Measurements from ENCODE around the gene LRP11.
"Not testable (repeated sequence)": the region's sequence is repeated elsewhere in the genome, so short reads cannot be mapped to it uniquely, and the experiment has no call there.

DNA sequence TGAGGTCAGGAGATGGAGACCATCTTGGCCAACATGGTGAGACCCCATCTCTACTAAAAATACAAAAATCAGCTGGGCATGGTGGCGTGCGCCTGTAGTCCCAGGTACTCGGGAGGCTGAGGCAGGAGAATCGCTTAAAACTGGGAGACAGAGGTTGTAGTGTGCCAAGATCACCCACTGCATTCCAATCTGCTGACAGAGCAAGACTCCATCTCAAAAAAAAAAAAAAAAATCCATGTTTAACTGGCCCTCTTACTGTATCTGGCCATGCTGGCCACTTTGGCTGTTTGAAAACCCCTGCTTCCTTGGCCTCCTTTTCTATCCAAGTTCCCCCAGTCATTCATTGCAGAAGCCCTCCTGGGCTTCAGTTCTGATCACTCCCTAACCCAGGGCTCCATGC is 20.1 kb downstream of the LRP11 start:
- not testable (repeated sequence) for TF ChIP-seq CTCF (IDR thresholded peaks at IDR 0.05; ENCODE audit: low read length); EZH2 (optimal IDR thresholded peaks at IDR 0.05; ENCODE audit: low read depth, low read length); EZH2phosphoT487 (IDR thresholded peaks at IDR 0.05; ENCODE audit: low read length)

All from MM.1S (cell line).